GM21526 (cell line): ENCODE results near the gene GSTO1.
"Not testable (repeated sequence)": the region's sequence is repeated elsewhere in the genome, so short reads cannot be mapped to it uniquely, and the experiment has no call there.

ENCODE experiments used
- ATAC-seq: cut with Tn5 transposase; IDR thresholded peaks from one replicate; pipeline ENCODE4 v1.9.1; 2021; ENCODE audit warnings: moderate library complexity; ENCODE audit not compliant: unreplicated experiment, low FRiP score

GSTO1 gene

GRCh38 chr10:104248931-104249330, 5.8 kb upstream of the GSTO1 start:
- not testable (repeated sequence) for ATAC-seq

DNA sequence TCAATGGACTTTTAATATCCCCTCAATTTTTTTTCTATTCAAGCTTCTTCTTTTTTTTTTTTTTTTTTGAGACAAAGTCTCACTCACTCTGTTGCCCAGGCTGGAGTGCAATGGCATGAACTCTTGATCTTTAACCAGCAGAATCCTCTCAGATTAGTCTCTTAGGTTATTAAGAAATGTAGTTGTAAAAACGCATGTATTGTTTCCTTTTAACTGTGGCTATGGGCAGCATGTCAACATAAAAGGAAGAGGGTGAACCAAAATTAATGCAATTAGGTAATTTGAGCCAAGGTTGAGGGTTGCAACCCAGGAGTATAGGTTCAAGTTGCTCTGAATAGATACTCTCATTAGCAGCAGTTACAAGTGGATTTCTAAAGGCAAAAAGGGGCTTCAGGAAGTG, 4.3 kb upstream of the GSTO1 start:
- no peak for ATAC-seq

DNA sequence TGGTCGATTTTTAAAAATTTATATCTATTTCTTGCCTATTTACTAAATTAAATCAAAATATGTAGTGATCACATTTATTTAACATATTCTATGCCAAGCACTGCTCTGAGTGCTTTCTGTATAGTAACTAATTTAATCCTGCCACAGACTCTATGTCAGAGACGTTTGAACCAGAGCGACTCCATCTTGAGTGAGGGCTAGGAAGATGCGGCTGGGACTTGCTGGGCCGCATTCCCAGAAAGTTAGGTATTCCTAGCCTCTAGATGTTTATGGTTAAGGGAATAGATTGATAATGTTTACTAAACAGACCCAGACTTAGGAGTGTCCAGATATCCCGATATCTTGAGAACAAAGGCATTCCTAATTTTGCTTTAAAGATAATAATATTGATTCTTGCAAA, 3.2 kb upstream of the GSTO1 start:
- no peak for ATAC-seq

DNA sequence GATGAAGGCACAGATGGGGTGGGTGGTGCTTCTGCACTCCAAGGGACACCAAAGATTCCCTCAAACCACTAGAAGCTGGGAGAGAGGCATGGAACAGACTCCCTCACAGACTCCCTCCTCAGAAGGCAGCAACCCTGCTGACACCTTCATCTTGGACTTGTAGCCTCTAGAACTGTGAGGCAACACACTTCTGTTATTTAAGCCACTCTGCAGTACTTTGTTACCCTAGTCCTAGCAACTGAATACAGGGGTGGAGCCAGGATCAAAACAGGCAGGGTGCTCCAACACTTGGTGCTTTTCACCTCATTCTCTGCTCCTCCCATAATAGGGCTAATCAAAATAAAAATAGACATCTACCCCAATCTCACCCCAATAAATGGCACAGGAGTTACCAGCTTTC, 2.3 kb upstream of the GSTO1 start:
- no peak for ATAC-seq

DNA sequence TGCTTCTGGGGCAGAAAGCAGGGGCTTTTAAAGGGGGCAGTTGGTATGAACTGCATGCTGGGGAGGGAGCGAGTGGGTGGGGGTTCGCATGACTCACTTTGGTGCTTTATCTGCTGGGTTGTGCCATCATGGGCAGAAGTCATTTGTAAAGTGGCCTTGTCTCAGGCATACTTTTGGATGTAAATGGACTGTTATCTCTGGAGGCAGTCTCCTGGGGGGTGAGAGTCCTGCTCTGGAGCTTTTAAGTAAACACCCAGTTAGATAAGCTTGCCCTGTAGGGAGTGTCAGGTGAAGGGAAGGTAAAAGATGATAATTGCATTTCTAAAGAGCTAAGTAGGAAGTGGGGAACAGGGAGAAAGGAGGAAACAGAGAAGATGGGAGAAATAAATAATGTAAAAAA, 1.6 kb upstream of the GSTO1 start:
- no peak for ATAC-seq

DNA sequence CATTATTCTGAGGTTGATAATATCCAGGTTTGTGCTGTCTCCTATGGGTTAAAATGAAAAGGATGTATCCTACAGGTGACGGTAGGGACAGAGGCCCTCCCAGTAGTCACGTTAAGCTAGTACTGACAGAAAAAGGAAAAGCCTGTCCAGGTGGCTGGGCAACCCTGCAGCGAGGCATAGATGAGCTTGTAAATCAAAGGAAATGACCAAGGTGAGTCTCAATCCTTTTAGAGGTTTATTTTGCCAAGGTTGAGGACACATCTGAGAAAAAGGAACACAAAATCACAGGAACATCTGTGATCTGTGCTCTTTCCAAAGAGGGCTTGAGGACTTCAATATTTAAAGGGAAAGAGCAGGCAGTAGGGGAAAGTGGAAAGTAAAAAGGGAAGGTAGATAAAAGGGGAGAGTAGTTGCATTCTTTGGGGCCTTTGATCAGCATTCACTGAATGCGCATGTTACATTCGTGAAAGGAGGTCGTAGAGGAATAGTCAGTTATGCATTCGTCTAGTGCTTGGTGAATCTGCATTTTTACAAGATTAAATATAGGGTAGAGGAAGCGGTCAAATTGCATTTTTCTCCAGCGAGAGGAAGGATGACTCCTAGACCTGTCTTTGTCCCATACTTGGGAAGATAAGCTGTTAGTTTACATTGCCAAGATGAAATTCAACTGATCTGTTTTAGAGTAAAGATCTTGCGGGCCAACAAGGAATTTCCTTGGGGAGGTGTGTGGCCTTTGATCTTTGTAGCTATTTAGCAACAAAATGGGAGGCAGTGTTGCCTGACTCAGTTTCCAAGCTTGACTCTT, 884 bp upstream of the GSTO1 start:
- no peak for ATAC-seq

- peak; percentile 42 for ATAC-seq
These were observed 754 bp downstream of the GSTO1 start for GRCh38 chr10:104255311-104255981.

GRCh38 chr10:104256335-104256961, 1.8 kb downstream of the GSTO1 start:
- no peak for ATAC-seq

GRCh38 chr10:104257235-104257634, 2.5 kb downstream of the GSTO1 start:
- no peak for ATAC-seq

- ATAC-seq: no peak
These were observed 3.5 kb downstream of the GSTO1 start for GRCh38 chr10:104258209-104258608.

GRCh38 chr10:104259456-104259855, 4.8 kb downstream of the GSTO1 start:
- ATAC-seq: no peak

GRCh38 chr10:104259999-104260774, 5.5 kb downstream of the GSTO1 start:
- no peak for ATAC-seq

DNA sequence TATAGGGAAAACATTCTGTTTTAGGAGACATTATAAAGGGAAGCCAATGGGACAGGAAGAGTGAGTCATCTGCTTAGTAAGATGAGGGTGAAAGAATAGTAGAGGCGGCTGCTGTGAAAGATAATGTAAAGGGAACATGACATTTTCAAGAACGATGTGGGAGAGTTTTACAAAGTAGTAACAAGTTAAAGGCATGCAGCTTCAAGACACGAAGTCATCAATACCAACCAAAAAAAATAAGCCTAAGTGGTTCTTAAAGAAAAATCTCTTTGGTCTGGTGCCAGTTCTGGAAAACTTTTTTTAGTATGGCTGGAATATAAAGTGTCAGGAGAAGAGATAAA, 6.1 kb downstream of the GSTO1 start:
- no peak for ATAC-seq

- ATAC-seq: no peak
These were observed 7.4 kb downstream of the GSTO1 start for GRCh38 chr10:104262055-104262454.

- no peak for ATAC-seq
These were observed 10.1 kb downstream of the GSTO1 start for GRCh38 chr10:104264783-104265182.

GRCh38 chr10:104267721-104268404, 13.2 kb downstream of the GSTO1 start:
- no peak for ATAC-seq

- no peak for ATAC-seq
These were observed 13.7 kb downstream of the GSTO1 start for GRCh38 chr10:104268405-104268712.

DNA sequence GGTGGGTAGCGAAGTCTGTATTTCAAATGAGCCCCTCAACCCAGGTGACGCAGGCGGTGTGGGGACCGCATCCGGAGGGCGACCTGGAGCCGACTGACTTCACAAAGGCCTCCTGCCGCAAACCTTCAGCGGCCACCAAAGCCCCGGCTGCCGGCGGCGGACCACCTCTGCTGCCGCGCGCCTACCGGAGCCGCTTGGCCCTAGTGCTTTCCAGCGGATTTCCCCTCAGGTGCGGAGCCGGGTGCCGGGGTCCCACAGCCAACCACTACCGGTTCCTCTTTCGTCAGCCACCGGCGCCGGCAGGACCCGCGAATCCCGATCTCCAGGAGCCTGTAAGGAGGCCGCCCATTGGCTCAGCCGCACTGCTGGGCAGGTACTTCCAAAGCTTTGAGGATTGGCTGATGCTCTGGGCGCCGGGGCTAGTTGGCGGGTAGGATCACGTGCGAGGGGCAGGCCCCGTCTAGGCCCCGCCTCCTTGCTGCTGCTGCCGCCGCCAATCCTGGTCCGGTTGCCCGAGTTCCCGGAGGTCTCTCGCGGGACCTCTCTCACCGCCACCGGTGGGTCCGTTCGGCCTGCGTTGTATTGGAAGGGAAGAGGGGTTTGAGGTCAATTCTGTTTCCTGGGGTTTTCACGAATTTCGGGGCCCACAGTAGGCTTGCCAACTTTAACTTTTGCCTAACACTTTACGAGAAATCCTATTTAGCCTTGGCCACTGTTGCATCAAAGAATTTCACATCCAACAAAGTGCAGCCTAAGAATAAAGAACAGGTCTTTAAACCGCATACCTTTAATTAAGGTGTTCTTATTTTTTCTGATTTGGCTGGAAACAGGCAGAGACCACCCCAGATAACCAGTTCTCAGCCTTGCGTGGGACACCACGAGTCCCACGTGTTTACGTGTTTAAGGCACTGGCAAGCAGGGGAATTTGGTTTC, 14.3 kb downstream of the GSTO1 start, which contains the start of gene GSTO2:
Gene GSTO2 (plus strand): TSS at position 472 of the 933 bp plus-strand sequence. CDS start 5,732 bp downstream, outside the sequence.
- ATAC-seq: peak; percentile 98

DNA sequence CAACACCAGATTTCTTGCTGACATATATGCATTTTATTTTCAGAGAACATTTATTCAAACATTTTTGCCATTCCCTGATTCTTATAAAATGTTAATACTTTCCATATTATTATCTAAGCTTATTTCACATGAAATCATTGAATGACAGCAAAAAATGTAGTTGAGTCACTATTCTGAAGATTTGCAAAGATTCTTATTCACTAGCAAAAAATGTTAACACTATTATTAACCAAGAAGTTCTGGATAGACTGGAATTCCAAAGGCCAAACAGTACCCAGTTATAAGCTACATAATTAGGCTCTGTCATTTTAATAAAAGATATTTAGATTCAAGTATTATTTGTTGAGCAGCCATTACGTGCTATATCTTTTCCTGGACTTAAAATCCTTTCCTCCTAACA, 18.6 kb downstream of the GSTO1 start:
- no peak for ATAC-seq
